ENCODE measurements around the gene BANF2.

BANF2 gene

GRCh38 chr20:17732907-17733521, 33.2 kb downstream of the BANF2 start:
- H3K4me1 ChIP-seq (ENCODE audit: insufficient read depth, low read length), result no peaks in the 10 kb centered on the region
- no peaks in the 10 kb centered on the region for H3K9me3 ChIP-seq (ENCODE audit: low read length)
- no peak overlapping the region for H3K27ac ChIP-seq (ENCODE audit: low read depth, low read length)
- no peak overlapping the region for H3K4me3 ChIP-seq (ENCODE audit: low read depth in 1 of 2, low read length in 2 of 2)
- no peaks in the 10 kb centered on the region for H3K36me3 ChIP-seq (ENCODE audit: insufficient read depth, low read length)
- H3K27me3 ChIP-seq (ENCODE audit: control insufficient read depth in 1 of 2, insufficient read depth in 2 of 2, low read length in 2 of 2), result no peaks in the 10 kb centered on the region
- H3K9ac ChIP-seq (ENCODE audit: low read length), result no peak overlapping the region

GRCh38 chr20:17733767-17734304, 34.1 kb downstream of the BANF2 start:
- Histone ChIP-seq H3K27ac (ENCODE audit: low read depth, low read length) (no peak overlapping the region), H3K9ac (ENCODE audit: low read length) (no peak overlapping the region), H3K9me3 (ENCODE audit: low read length) (no peaks in the 10 kb centered on the region), H3K36me3 (ENCODE audit: insufficient read depth, low read length) (no peaks in the 10 kb centered on the region), H3K4me3 (ENCODE audit: low read depth in 1 of 2, low read length in 2 of 2) (no peak overlapping the region), H3K27me3 (ENCODE audit: control insufficient read depth in 1 of 2, insufficient read depth in 2 of 2, low read length in 2 of 2) (no peaks in the 10 kb centered on the region), H3K4me1 (ENCODE audit: insufficient read depth, low read length) (no peaks in the 10 kb centered on the region)

- no peaks in the 10 kb centered on the region for H3K9me3 ChIP-seq (ENCODE audit: low read length)
- no peaks in the 10 kb centered on the region for H3K4me1 ChIP-seq (ENCODE audit: insufficient read depth, low read length)
- H3K4me3 ChIP-seq (ENCODE audit: low read depth in 1 of 2, low read length in 2 of 2), result no peak overlapping the region
- H3K27ac ChIP-seq (ENCODE audit: low read depth, low read length), result no peak overlapping the region
- no peaks in the 10 kb centered on the region for H3K27me3 ChIP-seq (ENCODE audit: control insufficient read depth in 1 of 2, insufficient read depth in 2 of 2, low read length in 2 of 2)
- no peak overlapping the region for H3K9ac ChIP-seq (ENCODE audit: low read length)
- no peaks in the 10 kb centered on the region for H3K36me3 ChIP-seq (ENCODE audit: insufficient read depth, low read length)
Measured at GRCh38 chr20:17734374-17734773, 34.6 kb downstream of the BANF2 start.

- H3K36me3 ChIP-seq (ENCODE audit: insufficient read depth, low read length), result no peaks in the 10 kb centered on the region
- no peak overlapping the region for H3K27ac ChIP-seq (ENCODE audit: low read depth, low read length)
- no peak overlapping the region for H3K4me3 ChIP-seq (ENCODE audit: low read depth in 1 of 2, low read length in 2 of 2)
- no peaks in the 10 kb centered on the region for H3K4me1 ChIP-seq (ENCODE audit: insufficient read depth, low read length)
- no peak overlapping the region for H3K9ac ChIP-seq (ENCODE audit: low read length)
- no peaks in the 10 kb centered on the region for H3K9me3 ChIP-seq (ENCODE audit: low read length)
- no peaks in the 10 kb centered on the region for H3K27me3 ChIP-seq (ENCODE audit: control insufficient read depth in 1 of 2, insufficient read depth in 2 of 2, low read length in 2 of 2)
Measured at GRCh38 chr20:17735206-17735804, 35.5 kb downstream of the BANF2 start.

- Histone ChIP-seq H3K4me3 (ENCODE audit: low read depth in 1 of 2, low read length in 2 of 2) (no peak overlapping the region), H3K27ac (ENCODE audit: low read depth, low read length) (no peak overlapping the region), H3K9ac (ENCODE audit: low read length) (no peak overlapping the region), H3K36me3 (ENCODE audit: insufficient read depth, low read length) (no peaks in the 10 kb centered on the region), H3K4me1 (ENCODE audit: insufficient read depth, low read length) (no peaks in the 10 kb centered on the region), H3K9me3 (ENCODE audit: low read length) (no peaks in the 10 kb centered on the region), H3K27me3 (ENCODE audit: control insufficient read depth in 1 of 2, insufficient read depth in 2 of 2, low read length in 2 of 2) (no peaks in the 10 kb centered on the region)
Measured at GRCh38 chr20:17735959-17736621, 36.3 kb downstream of the BANF2 start.

GRCh38 chr20:17738154-17738553, 38.4 kb downstream of the BANF2 start:
- Histone ChIP-seq H3K4me1 (ENCODE audit: insufficient read depth, low read length) (no peaks in the 10 kb centered on the region), H3K36me3 (ENCODE audit: insufficient read depth, low read length) (no peaks in the 10 kb centered on the region), H3K4me3 (ENCODE audit: low read depth in 1 of 2, low read length in 2 of 2) (no peak overlapping the region), H3K9ac (ENCODE audit: low read length) (no peak overlapping the region), H3K27me3 (ENCODE audit: control insufficient read depth in 1 of 2, insufficient read depth in 2 of 2, low read length in 2 of 2) (no peaks in the 10 kb centered on the region), H3K27ac (ENCODE audit: low read depth, low read length) (no peak overlapping the region), H3K9me3 (ENCODE audit: low read length) (no peaks in the 10 kb centered on the region)

- no peak overlapping the region for H3K27ac ChIP-seq (ENCODE audit: low read depth, low read length)
- H3K36me3 ChIP-seq (ENCODE audit: insufficient read depth, low read length), result no peaks in the 10 kb centered on the region
- no peaks in the 10 kb centered on the region for H3K4me1 ChIP-seq (ENCODE audit: insufficient read depth, low read length)
- no peak overlapping the region for H3K9ac ChIP-seq (ENCODE audit: low read length)
- no peak overlapping the region for H3K4me3 ChIP-seq (ENCODE audit: low read depth in 1 of 2, low read length in 2 of 2)
- H3K27me3 ChIP-seq (ENCODE audit: control insufficient read depth in 1 of 2, insufficient read depth in 2 of 2, low read length in 2 of 2), result no peaks in the 10 kb centered on the region
- H3K9me3 ChIP-seq (ENCODE audit: low read length), result no peaks in the 10 kb centered on the region
Measured at GRCh38 chr20:17741220-17741619, 41.5 kb downstream of the BANF2 start.

- H3K27ac ChIP-seq (ENCODE audit: low read depth, low read length), result no peak overlapping the region
- H3K27me3 ChIP-seq (ENCODE audit: control insufficient read depth in 1 of 2, insufficient read depth in 2 of 2, low read length in 2 of 2), result no peaks in the 10 kb centered on the region
- no peak overlapping the region for H3K9ac ChIP-seq (ENCODE audit: low read length)
- no peaks in the 10 kb centered on the region for H3K9me3 ChIP-seq (ENCODE audit: low read length)
- no peaks in the 10 kb centered on the region for H3K4me1 ChIP-seq (ENCODE audit: insufficient read depth, low read length)
- H3K36me3 ChIP-seq (ENCODE audit: insufficient read depth, low read length), result no peaks in the 10 kb centered on the region
- no peak overlapping the region for H3K4me3 ChIP-seq (ENCODE audit: low read depth in 1 of 2, low read length in 2 of 2)
Measured at GRCh38 chr20:17742731-17743130, 43.0 kb downstream of the BANF2 start.

- H3K4me1 ChIP-seq (ENCODE audit: insufficient read depth, low read length), result no peaks in the 10 kb centered on the region
- no peaks in the 10 kb centered on the region for H3K36me3 ChIP-seq (ENCODE audit: insufficient read depth, low read length)
- H3K9ac ChIP-seq (ENCODE audit: low read length), result no peak overlapping the region
- H3K27ac ChIP-seq (ENCODE audit: low read depth, low read length), result no peak overlapping the region
- H3K27me3 ChIP-seq (ENCODE audit: control insufficient read depth in 1 of 2, insufficient read depth in 2 of 2, low read length in 2 of 2), result no peaks in the 10 kb centered on the region
- no peak overlapping the region for H3K4me3 ChIP-seq (ENCODE audit: low read depth in 1 of 2, low read length in 2 of 2)
- H3K9me3 ChIP-seq (ENCODE audit: low read length), result no peaks in the 10 kb centered on the region
Measured at GRCh38 chr20:17743677-17744076, 43.9 kb downstream of the BANF2 start.

GRCh38 chr20:17747431-17747846, 47.7 kb downstream of the BANF2 start:
- Histone ChIP-seq H3K36me3 (ENCODE audit: insufficient read depth, low read length) (no peaks in the 10 kb centered on the region), H3K27me3 (ENCODE audit: control insufficient read depth in 1 of 2, insufficient read depth in 2 of 2, low read length in 2 of 2) (no peaks in the 10 kb centered on the region), H3K9me3 (ENCODE audit: low read length) (no peaks in the 10 kb centered on the region), H3K27ac (ENCODE audit: low read depth, low read length) (no peak overlapping the region), H3K4me3 (ENCODE audit: low read depth in 1 of 2, low read length in 2 of 2) (no peak overlapping the region), H3K9ac (ENCODE audit: low read length) (no peak overlapping the region), H3K4me1 (ENCODE audit: insufficient read depth, low read length) (no peaks in the 10 kb centered on the region)

GRCh38 chr20:17748279-17748678, 48.5 kb downstream of the BANF2 start:
- no peaks in the 10 kb centered on the region for H3K9me3 ChIP-seq (ENCODE audit: low read length)
- no peaks in the 10 kb centered on the region for H3K4me1 ChIP-seq (ENCODE audit: insufficient read depth, low read length)
- H3K9ac ChIP-seq (ENCODE audit: low read length), result no peak overlapping the region
- H3K27me3 ChIP-seq (ENCODE audit: control insufficient read depth in 1 of 2, insufficient read depth in 2 of 2, low read length in 2 of 2), result no peaks in the 10 kb centered on the region
- no peak overlapping the region for H3K27ac ChIP-seq (ENCODE audit: low read depth, low read length)
- H3K4me3 ChIP-seq (ENCODE audit: low read depth in 1 of 2, low read length in 2 of 2), result no peak overlapping the region
- no peaks in the 10 kb centered on the region for H3K36me3 ChIP-seq (ENCODE audit: insufficient read depth, low read length)

All from muscle layer of colon (tissue), 2 donors.